ENCODE measurements around the gene MRPL23.

MRPL23 gene

GRCh38 chr11:1946812-1947484 is at the start of gene MRPL23:
Gene MRPL23, plus strand, starts transcription at chr11:1947332. Its CDS starts 31 bp downstream, at chr11:1947363.
- ATAC-seq (peak; percentile 85), DNase-seq (ENCODE audit: low spot score in 2 of 2) (peak; percentile 18 to 57)
- H3K4me3 Mint-ChIP-seq, result no peak within 1 kb of the TSS

GRCh38 chr11:1899090-1899489 is 48.0 kb upstream of the MRPL23 start:
- no peaks in the 10 kb centered on the region for H3K4me1 Mint-ChIP-seq
- H3K27ac Mint-ChIP-seq, result no peak overlapping the region
- ATAC-seq (no peak), DNase-seq (ENCODE audit: low spot score in 2 of 2) (no peak)
- H3K4me3 Mint-ChIP-seq, result no peak overlapping the region
- no peaks in the 10 kb centered on the region for H3K36me3 Mint-ChIP-seq
- no peaks in the 10 kb centered on the region for H3K9me3 Mint-ChIP-seq

More at GRCh38 chr11:1946812-1947484, at the start of gene MRPL23:
- Mint-ChIP-seq H3K4me1 (no peaks in the 10 kb centered on the region), H3K9me3 (no peaks in the 10 kb centered on the region), H3K36me3 (no peaks in the 10 kb centered on the region), H3K27ac (no peak within 1 kb of the TSS)

- Mint-ChIP-seq H3K27ac (no peak overlapping the region), H3K4me1 (no peaks in the 10 kb centered on the region), H3K36me3 (no peaks in the 10 kb centered on the region), H3K9me3 (no peaks in the 10 kb centered on the region), H3K4me3 (no peak overlapping the region)
- ATAC-seq (no peak), DNase-seq (ENCODE audit: low spot score in 2 of 2) (no peak)
Measured at GRCh38 chr11:1899686-1900085, 47.4 kb upstream of the MRPL23 start.

GRCh38 chr11:1906181-1906580 is 41.0 kb upstream of the MRPL23 start:
- H3K4me3 Mint-ChIP-seq, result no peak overlapping the region
- H3K4me1 Mint-ChIP-seq, result no peaks in the 10 kb centered on the region
- no peak overlapping the region for H3K27ac Mint-ChIP-seq
- H3K9me3 Mint-ChIP-seq, result no peaks in the 10 kb centered on the region
- ATAC-seq, result no peak
- H3K36me3 Mint-ChIP-seq, result no peaks in the 10 kb centered on the region
- no peak for DNase-seq (ENCODE audit: low spot score in 2 of 2)

GRCh38 chr11:1906611-1907423 is 40.3 kb upstream of the MRPL23 start:
- Mint-ChIP-seq H3K4me1 (no peaks in the 10 kb centered on the region), H3K27ac (no peak overlapping the region), H3K4me3 (no peak overlapping the region), H3K9me3 (no peaks in the 10 kb centered on the region), H3K36me3 (no peaks in the 10 kb centered on the region)
- DNase-seq (ENCODE audit: low spot score in 2 of 2) (no peak), ATAC-seq (no peak)

GRCh38 chr11:1908618-1909017 is 38.5 kb upstream of the MRPL23 start:
- no peak overlapping the region for H3K4me3 Mint-ChIP-seq
- DNase-seq (ENCODE audit: low spot score in 2 of 2) (no peak), ATAC-seq (no peak)
- H3K9me3 Mint-ChIP-seq, result no peaks in the 10 kb centered on the region
- no peaks in the 10 kb centered on the region for H3K36me3 Mint-ChIP-seq
- H3K4me1 Mint-ChIP-seq, result no peaks in the 10 kb centered on the region
- H3K27ac Mint-ChIP-seq, result no peak overlapping the region

DNA sequence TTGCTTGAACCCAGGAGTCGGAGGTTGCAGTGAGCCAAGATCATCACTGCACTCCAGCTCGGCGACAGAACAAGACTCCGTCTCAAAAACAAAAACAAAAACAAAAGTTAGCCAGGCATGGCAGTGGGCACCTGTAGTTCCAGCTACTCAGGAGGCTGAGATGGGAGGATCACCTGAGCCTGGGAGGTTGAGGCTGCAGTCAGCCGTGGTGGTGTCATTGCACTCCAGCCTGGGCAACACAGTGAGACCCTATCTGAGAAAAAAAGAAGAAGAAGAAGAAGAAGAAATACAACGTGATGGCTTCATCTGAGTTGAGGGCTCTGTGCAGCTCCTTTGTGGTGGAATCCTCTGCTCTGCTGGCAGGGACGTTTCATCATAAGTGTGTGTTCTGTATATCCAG is 37.6 kb upstream of the MRPL23 start:
- ATAC-seq (no peak), DNase-seq (ENCODE audit: low spot score in 2 of 2) (no peak)
- Mint-ChIP-seq H3K36me3 (no peaks in the 10 kb centered on the region), H3K4me3 (no peak overlapping the region), H3K4me1 (peaks cover 7% of the 10 kb centered on the region), H3K9me3 (no peaks in the 10 kb centered on the region), H3K27ac (no peak overlapping the region)

DNA sequence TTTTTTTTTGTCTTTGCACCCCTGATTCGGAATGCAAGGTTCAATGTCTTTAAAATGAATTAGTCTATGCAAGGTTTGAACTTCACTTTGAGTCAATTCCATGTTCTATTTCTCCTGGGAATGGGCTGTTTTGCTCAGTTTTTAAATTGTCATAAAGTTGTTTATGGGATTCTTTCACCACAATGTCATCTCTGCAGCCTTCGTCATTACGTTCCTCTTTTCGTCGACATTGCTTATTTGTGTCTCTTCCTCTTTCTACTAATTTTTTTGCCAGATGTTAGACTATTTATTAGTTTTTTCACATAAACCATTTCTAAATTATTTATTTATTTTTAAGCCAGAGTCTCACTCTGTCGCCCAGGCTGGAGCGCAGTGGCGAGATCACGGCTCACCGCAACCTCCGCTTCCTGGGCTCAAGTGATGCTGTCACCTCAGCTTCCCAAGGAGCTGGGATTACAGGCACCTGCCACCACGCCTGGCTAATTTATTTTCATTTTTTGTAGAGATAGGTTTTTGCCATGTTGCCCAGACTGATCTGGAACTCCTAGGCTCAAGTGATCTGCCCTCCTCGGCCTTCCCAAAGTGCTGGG is 34.7 kb upstream of the MRPL23 start:
- Mint-ChIP-seq H3K4me3 (no peak overlapping the region), H3K27ac (no peak overlapping the region), H3K4me1 (peaks cover 33% of the 10 kb centered on the region), H3K36me3 (peaks cover 20% of the 10 kb centered on the region), H3K9me3 (no peaks in the 10 kb centered on the region)
- DNase-seq (ENCODE audit: low spot score in 2 of 2) (no peak), ATAC-seq (no peak)

DNA sequence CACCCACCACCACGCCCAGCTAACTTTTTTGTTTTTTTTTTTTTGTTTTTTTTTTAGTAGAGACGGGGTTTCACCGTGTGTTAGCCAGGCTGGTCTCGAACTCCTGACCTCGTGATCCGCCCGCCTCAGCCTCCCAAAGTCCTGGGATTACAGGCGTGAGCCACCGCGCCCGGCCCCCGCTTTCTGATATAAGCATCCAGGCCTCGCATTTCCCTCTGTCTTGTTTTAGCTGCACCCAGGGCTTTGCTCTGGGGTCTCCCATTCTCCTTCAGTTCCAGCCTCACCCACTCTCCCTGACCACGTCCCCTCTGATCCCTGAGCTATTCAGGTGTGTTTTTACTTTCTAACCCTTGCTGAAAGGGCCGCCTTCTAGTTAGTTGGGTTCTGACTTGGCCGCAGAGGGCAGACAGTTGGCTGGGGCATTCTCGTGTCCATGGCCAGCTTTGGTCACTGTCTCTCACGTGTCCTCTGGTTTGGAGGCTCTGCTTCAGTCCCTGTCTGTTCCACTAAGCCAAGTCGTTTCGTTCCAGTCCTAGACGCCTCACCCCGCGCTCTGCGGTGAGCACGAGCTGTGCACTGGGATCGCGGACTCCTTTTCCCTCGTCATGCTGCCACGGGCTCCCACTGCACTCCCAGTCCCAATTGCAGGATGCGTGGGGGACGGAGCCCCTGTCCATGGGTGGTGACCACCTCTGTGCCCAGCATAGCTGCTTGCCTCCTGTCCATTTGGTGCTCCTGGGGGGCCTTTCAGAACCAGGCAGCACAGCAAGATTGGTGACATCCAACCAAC is 33.7 kb upstream of the MRPL23 start:
- DNase-seq (ENCODE audit: low spot score in 2 of 2), result no peak
- no peak for ATAC-seq
- Mint-ChIP-seq H3K4me1 (peaks cover 35% of the 10 kb centered on the region), H3K4me3 (no peak overlapping the region), H3K36me3 (peaks cover 31% of the 10 kb centered on the region), H3K9me3 (no peaks in the 10 kb centered on the region), H3K27ac (no peak overlapping the region)

DNA sequence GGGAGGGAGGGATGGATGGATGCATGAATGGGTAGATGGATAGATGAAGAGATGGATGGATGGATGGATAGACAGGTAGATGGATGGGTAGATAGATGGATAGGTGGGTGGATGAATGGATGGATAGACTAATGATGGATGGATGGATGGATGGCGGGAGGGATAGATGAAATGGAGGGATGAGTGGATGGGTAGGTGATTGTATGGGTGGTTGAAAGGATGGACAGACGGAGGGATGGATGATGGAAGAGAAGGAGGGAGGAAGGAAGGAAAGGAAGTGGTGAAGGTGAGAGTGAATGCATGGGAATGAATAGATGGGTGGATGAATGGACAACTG is 31.4 kb upstream of the MRPL23 start:
- H3K36me3 Mint-ChIP-seq, result peaks cover 54% of the 10 kb centered on the region
- H3K9me3 Mint-ChIP-seq, result no peaks in the 10 kb centered on the region
- H3K4me1 Mint-ChIP-seq, result peaks cover 46% of the 10 kb centered on the region
- no peak for DNase-seq (ENCODE audit: low spot score in 2 of 2)
- H3K4me3 Mint-ChIP-seq, result no peak overlapping the region
- peak overlapping the region; percentile 70 for H3K27ac Mint-ChIP-seq
- ATAC-seq, result no peak

GRCh38 chr11:1916132-1916985 is 30.8 kb upstream of the MRPL23 start:
- Mint-ChIP-seq H3K27ac (peak overlapping the region; percentile 70), H3K36me3 (peaks cover 60% of the 10 kb centered on the region), H3K9me3 (no peaks in the 10 kb centered on the region), H3K4me1 (peaks cover 46% of the 10 kb centered on the region), H3K4me3 (no peak overlapping the region)
- ATAC-seq (peak; percentile 66), DNase-seq (ENCODE audit: low spot score in 2 of 2) (no peak)

GRCh38 chr11:1916986-1917522 is 30.1 kb upstream of the MRPL23 start:
- no peak overlapping the region for H3K4me3 Mint-ChIP-seq
- no peaks in the 10 kb centered on the region for H3K9me3 Mint-ChIP-seq
- H3K36me3 Mint-ChIP-seq, result peaks cover 67% of the 10 kb centered on the region
- DNase-seq (ENCODE audit: low spot score in 2 of 2), result no peak
- peak overlapping the region; percentile 70 for H3K27ac Mint-ChIP-seq
- peak; percentile 34 for ATAC-seq
- H3K4me1 Mint-ChIP-seq, result peaks cover 46% of the 10 kb centered on the region

GRCh38 chr11:1917523-1918435 is 29.4 kb upstream of the MRPL23 start:
- peaks cover 69% of the 10 kb centered on the region for H3K36me3 Mint-ChIP-seq
- peak overlapping the region; percentile 70 for H3K27ac Mint-ChIP-seq
- ATAC-seq (peak; percentile 24), DNase-seq (ENCODE audit: low spot score in 2 of 2) (peak in 1 of 2 donors; percentile 51)
- peaks cover 51% of the 10 kb centered on the region for H3K4me1 Mint-ChIP-seq
- no peak overlapping the region for H3K4me3 Mint-ChIP-seq
- no peaks in the 10 kb centered on the region for H3K9me3 Mint-ChIP-seq

Measured in stimulated activated effector memory CD8-positive, alpha-beta T cell treated with anti-CD3 and anti-CD28 coated beads, Interleukin-12 subunit alpha, Interleukin-12 subunit beta, amount 100 ng/mL, for 72 hours (primary cell).